BLaER1 (cell line): ENCODE measurements around the gene INSIG1.

Experiments
- H3K27ac ChIP-seq: shearing (Covaris generic); formaldehyde crosslinking; 2 replicates; pipeline ENCODE4 v1.8.1; 2022
- H3K27me3 ChIP-seq: shearing (Covaris generic); formaldehyde crosslinking; 2 replicates; pipeline ENCODE4 v1.8.1; 2022
- H3K36me3 ChIP-seq: shearing (Covaris generic); formaldehyde crosslinking; 2 replicates; pipeline ENCODE4 v1.8.1; 2022
- H3K4me1 ChIP-seq: shearing (Covaris generic); formaldehyde crosslinking; 2 replicates; pipeline ENCODE4 v1.8.1; 2022
- H3K4me2 ChIP-seq: shearing (Covaris generic); formaldehyde crosslinking; 2 replicates; pipeline ENCODE4 v1.8.1; 2022
- H3K4me3 ChIP-seq: shearing (Covaris generic); formaldehyde crosslinking; 2 replicates; pipeline ENCODE4 v1.8.1; 2022
- H3K9ac ChIP-seq: shearing (Covaris generic); formaldehyde crosslinking; 2 replicates; pipeline ENCODE4 v1.8.1; 2022
- H3K9me3 ChIP-seq: shearing (Covaris generic); formaldehyde crosslinking; 2 replicates; pipeline ENCODE4 v1.8.1; 2022
- H4K20me1 ChIP-seq: shearing (Covaris generic); formaldehyde crosslinking; 2 replicates; pipeline ENCODE4 v1.8.1; 2022
- Cebpa-rat ChIP-seq: shearing (Covaris generic); IDR thresholded peaks from 2 replicates; pipeline ENCODE4 v1.8.1; 2022

INSIG1 gene

DNA sequence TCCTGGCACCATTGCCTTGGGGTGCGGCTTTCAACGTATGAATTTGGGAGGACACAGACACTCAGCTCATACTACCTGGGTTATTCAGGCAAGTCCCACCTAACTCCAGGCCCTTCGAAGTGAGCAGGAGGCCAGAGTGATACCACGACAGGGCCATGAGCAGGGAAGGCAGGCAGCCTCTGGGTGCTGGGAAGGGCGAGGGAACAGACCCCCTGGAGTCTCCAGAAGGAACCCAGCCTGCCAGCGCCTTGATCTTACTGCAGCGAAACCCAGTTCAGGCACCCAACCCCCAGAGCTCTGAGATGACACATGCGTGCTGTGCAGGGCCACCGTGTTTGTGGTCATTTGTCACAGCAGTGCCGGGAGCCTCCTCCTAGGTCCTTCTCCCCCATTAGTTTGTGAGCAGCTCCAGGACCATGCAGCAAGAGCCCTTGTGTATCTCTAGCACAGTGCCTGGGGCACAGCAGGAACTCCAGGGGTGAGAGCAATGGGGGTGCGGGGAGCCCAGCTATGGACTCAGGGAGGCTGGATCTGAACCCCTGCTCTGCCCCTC is 7.7 kb upstream of the INSIG1 start:
- no peaks in the 10 kb centered on the region for H3K36me3 ChIP-seq
- H3K9me3 ChIP-seq, result no peaks in the 10 kb centered on the region
- TF ChIP-seq Cebpa-rat, result no peak
- H3K4me2 ChIP-seq, result peak overlapping the region; percentile 47; the same call in 1 of the 2 replicates
- no peak overlapping the region for H3K9ac ChIP-seq
- no peak overlapping the region for H3K27ac ChIP-seq
- H3K4me3 ChIP-seq, result no peak overlapping the region
- peaks cover 4% of the 10 kb centered on the region for H4K20me1 ChIP-seq
- no peaks in the 10 kb centered on the region for H3K27me3 ChIP-seq
- H3K4me1 ChIP-seq, result peaks cover 83% of the 10 kb centered on the region

DNA sequence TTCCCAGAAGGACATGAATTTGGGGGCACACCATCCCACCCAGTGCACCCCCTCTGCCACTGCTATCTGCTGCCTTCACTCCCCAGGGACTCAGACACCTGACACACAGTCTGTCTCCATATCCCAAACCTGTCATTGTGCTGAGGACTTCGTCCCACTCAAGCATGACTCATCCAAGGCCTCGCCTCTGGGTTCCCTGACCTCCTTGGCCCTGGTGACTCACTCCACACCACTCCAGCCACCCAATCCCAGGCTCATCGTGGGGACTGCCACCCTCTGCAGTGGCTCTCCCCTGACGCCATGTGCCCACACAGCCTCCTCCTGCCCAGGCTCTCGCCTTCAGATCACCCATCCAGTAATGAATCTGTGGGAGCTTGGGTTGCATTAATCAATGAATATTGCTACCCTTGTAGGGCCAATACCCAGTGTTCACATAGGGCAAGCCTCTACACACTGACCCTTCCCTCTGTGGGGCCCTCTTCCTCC is 6.6 kb upstream of the INSIG1 start:
- H3K9me3 ChIP-seq, result no peaks in the 10 kb centered on the region
- H3K27me3 ChIP-seq, result no peaks in the 10 kb centered on the region
- H3K4me3 ChIP-seq, result no peak overlapping the region
- TF ChIP-seq Cebpa-rat, result no peak
- H3K27ac ChIP-seq, result no peak overlapping the region
- no peak overlapping the region for H3K9ac ChIP-seq
- H3K4me1 ChIP-seq, result peaks cover 83% of the 10 kb centered on the region
- no peaks in the 10 kb centered on the region; the same call in 1 of the 2 replicates for H4K20me1 ChIP-seq
- H3K36me3 ChIP-seq, result no peaks in the 10 kb centered on the region
- H3K4me2 ChIP-seq, result no peak overlapping the region

DNA sequence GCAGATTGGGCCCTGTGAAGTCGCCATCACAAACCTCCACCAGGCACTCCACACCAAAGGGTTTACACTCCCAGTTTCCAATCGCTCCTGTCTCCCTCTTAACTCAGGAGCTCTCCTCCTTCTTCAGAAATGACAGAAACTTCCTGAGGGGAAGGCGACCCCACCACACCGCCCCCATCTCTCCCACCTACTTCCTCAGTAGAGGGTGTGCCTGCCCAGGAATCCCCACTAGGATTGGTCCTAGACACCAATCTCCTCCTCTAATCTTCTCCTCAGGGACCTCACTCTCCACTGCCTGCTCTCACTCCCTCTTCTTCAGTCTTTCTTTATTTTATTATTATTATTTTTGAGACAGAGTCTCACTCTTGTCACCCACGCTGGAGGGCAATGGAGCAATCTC is 5.9 kb upstream of the INSIG1 start:
- no peak overlapping the region for H3K27ac ChIP-seq

GRCh38 chr7:155292680-155293226 is 4.9 kb upstream of the INSIG1 start:
- H3K36me3 ChIP-seq, result no peaks in the 10 kb centered on the region
- H4K20me1 ChIP-seq, result no peaks in the 10 kb centered on the region; the same call in 1 of the 2 replicates
- H3K4me3 ChIP-seq, result no peak overlapping the region
- no peak overlapping the region for H3K27ac ChIP-seq
- H3K9ac ChIP-seq, result no peak overlapping the region
- no peaks in the 10 kb centered on the region for H3K9me3 ChIP-seq
- H3K27me3 ChIP-seq, result no peaks in the 10 kb centered on the region
- H3K4me1 ChIP-seq, result peaks cover 76% of the 10 kb centered on the region
- TF ChIP-seq Cebpa-rat, result no peak
- no peak overlapping the region for H3K4me2 ChIP-seq

More for the DNA sequence above, 5.9 kb upstream of the INSIG1 start:
- TF ChIP-seq Cebpa-rat, result no peak
- H4K20me1 ChIP-seq, result no peaks in the 10 kb centered on the region; the same call in 1 of the 2 replicates
- H3K9ac ChIP-seq, result no peak overlapping the region
- peaks cover 83% of the 10 kb centered on the region for H3K4me1 ChIP-seq
- no peaks in the 10 kb centered on the region for H3K36me3 ChIP-seq
- no peaks in the 10 kb centered on the region for H3K27me3 ChIP-seq
- no peak overlapping the region for H3K4me2 ChIP-seq
- H3K4me3 ChIP-seq, result no peak overlapping the region
- H3K9me3 ChIP-seq, result no peaks in the 10 kb centered on the region

GRCh38 chr7:155293721-155294510 is 3.8 kb upstream of the INSIG1 start:
- 0 out of 2 replicates have a peak overlapping the region, but pooled peaks have one; percentile 7 for H3K4me2 ChIP-seq
- H3K4me1 ChIP-seq, result peaks cover 64% of the 10 kb centered on the region
- H3K36me3 ChIP-seq, result no peaks in the 10 kb centered on the region
- H3K9ac ChIP-seq, result no peak overlapping the region
- no peak for TF ChIP-seq Cebpa-rat
- no peak overlapping the region for H3K4me3 ChIP-seq
- H3K27me3 ChIP-seq, result no peaks in the 10 kb centered on the region
- H3K27ac ChIP-seq, result no peak overlapping the region
- peaks cover 8% of the 10 kb centered on the region for H4K20me1 ChIP-seq
- no peaks in the 10 kb centered on the region for H3K9me3 ChIP-seq

DNA sequence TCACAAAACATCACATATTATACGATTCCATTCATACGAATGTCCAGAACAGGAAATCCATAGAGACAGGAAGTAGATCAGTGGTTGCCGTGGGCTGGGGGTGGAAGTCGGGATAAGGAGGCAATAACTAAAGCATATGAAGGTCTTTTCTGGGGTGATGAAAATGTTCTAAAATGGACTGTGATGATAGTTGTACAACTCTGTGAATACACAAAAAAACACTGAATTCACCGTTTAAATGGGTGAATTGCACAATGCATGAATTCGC is 3.2 kb upstream of the INSIG1 start:
- Histone ChIP-seq H3K4me1 (peaks cover 59% of the 10 kb centered on the region), H3K9me3 (no peaks in the 10 kb centered on the region), H3K9ac (no peak overlapping the region), H3K27ac (no peak overlapping the region), H3K36me3 (no peaks in the 10 kb centered on the region), H3K4me3 (no peak overlapping the region), H3K4me2 (no peak overlapping the region), H4K20me1 (peaks cover 13% of the 10 kb centered on the region), H3K27me3 (no peaks in the 10 kb centered on the region)
- TF ChIP-seq Cebpa-rat, result no peak

- no peak for TF ChIP-seq Cebpa-rat
- Histone ChIP-seq H3K4me3 (no peak overlapping the region), H3K9me3 (no peaks in the 10 kb centered on the region), H3K4me1 (peaks cover 63% of the 10 kb centered on the region), H3K27me3 (no peaks in the 10 kb centered on the region), H3K36me3 (peaks cover 3% of the 10 kb centered on the region), H3K27ac (no peak overlapping the region), H3K4me2 (peak overlapping the region; percentile 90), H3K9ac (no peak overlapping the region), H4K20me1 (peaks cover 24% of the 10 kb centered on the region)
These were observed 2.2 kb upstream of the INSIG1 start for GRCh38 chr7:155295511-155295910.

- H4K20me1 ChIP-seq, result peaks cover 30% of the 10 kb centered on the region
- peaks cover 65% of the 10 kb centered on the region for H3K4me1 ChIP-seq
- H3K4me2 ChIP-seq, result peak overlapping the region; percentile 90
- peak overlapping the region; percentile 95 for H3K27ac ChIP-seq
- H3K4me3 ChIP-seq, result peak overlapping the region; percentile 99
- H3K36me3 ChIP-seq, result peaks cover 9% of the 10 kb centered on the region
- peak overlapping the region; percentile 95 for H3K9ac ChIP-seq
- TF ChIP-seq Cebpa-rat, result no peak
- H3K9me3 ChIP-seq, result no peaks in the 10 kb centered on the region
- no peaks in the 10 kb centered on the region for H3K27me3 ChIP-seq
These were observed 1.5 kb upstream of the INSIG1 start for GRCh38 chr7:155296006-155296787.

DNA sequence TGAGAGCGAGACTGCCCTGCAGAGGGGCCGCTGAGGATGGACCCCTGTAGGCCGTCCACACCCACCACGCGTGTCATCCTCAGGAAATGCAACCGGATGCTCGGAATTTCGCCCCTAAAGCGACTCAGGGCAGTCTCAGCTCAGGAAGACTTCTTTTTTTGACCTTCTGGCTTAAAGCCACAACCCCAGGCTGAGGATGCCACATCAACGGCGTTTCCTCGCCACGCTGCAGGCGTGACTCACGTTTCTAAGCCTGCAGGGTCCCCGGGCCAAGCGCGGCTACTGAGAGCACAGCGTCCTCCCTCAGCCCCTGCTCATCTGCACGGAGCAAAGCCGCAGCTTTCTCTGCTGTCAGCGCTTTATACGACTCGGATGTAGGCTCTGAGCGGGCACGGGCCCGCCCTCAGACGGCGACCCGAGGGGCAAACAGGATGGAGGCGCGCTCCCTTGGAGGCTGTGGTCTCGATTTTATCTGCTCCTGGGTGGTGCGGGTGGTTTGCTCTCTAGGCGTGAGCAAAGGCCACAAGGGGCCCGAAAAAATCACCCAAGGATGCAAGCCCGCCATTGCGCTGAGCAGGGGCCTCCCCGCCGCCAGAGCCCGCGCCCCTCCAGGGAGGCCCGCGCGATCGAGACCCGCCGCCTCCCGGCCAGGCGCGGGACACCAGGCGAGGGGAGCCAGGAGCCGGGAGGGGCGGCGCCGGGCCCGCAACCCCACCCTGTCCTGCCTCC is 726 bp upstream of the INSIG1 start:
- Histone ChIP-seq H4K20me1 (peaks cover 38% of the 10 kb centered on the region), H3K4me2 (peak overlapping the region; percentile 90), H3K4me1 (peaks cover 62% of the 10 kb centered on the region), H3K27ac (peak overlapping the region; percentile 95), H3K36me3 (peaks cover 15% of the 10 kb centered on the region), H3K27me3 (no peaks in the 10 kb centered on the region), H3K9me3 (no peaks in the 10 kb centered on the region), H3K9ac (peak overlapping the region; percentile 95), H3K4me3 (peak overlapping the region; percentile 99)
- no peak for TF ChIP-seq Cebpa-rat
